HG03108 (cell line): ENCODE measurements around the gene ACSM4.
"Not testable (repeated sequence)": the region's sequence is repeated elsewhere in the genome, so short reads cannot be mapped to it uniquely, and the experiment has no call there.

ENCODE experiments used
- ATAC-seq: cut with Tn5 transposase; IDR thresholded peaks from one replicate; pipeline ENCODE4 v1.9.1; 2021; ENCODE audit warnings: moderate library complexity; ENCODE audit not compliant: unreplicated experiment

ACSM4 gene

GRCh38 chr12:7337790-7338189 lies 33.9 kb downstream of the ACSM4 start:
- not testable (repeated sequence) for ATAC-seq

DNA sequence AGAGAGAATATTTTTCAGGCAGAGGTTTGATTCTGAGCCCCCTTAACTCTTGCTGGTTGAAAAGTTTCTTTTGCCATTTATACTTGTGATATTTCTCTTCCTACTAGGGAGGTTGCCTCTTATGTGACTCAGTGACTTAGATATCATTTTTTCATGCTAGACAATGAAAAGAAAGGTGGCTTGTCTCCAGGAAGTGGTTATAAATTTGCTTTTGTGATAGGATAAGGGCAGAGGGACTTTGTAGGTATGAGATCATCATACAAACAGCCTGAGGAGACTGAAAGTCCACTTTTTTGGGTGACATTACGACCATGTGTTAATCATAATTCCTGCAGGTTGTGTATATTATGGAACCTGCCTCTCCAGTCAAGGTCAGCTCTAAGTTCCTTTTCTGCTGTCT lies 35.8 kb downstream of the ACSM4 start:
- no peak for ATAC-seq

- ATAC-seq, result no peak
These were observed 41.1 kb downstream of the ACSM4 start for GRCh38 chr12:7344833-7345606.

- ATAC-seq, result no peak
These were observed 42.8 kb downstream of the ACSM4 start for GRCh38 chr12:7346551-7347225.

DNA sequence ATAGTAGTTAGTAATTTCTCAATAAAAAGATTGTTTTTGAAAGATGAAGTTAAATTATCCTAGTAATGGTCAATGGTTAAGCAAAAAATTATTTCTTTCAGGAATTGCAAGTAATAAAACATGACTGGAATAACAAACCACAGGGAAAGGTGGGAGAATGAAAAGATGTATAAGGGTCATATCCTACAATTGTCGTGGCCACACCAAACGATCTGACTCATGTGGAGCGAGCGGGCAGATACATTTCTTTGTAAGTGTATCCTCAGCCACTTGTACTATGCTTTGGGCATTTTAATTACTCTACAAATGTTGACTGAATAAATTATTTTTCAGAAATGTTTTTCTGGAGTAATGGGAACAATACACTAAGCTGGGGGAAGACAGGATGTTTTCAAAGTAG lies 45.5 kb downstream of the ACSM4 start:
- ATAC-seq, result no peak

GRCh38 chr12:7351177-7351576 lies 47.3 kb downstream of the ACSM4 start:
- no peak for ATAC-seq

GRCh38 chr12:7352661-7353060 lies 48.8 kb downstream of the ACSM4 start:
- ATAC-seq, result no peak

GRCh38 chr12:7354529-7354928 lies 50.7 kb downstream of the ACSM4 start:
- ATAC-seq, result no peak

DNA sequence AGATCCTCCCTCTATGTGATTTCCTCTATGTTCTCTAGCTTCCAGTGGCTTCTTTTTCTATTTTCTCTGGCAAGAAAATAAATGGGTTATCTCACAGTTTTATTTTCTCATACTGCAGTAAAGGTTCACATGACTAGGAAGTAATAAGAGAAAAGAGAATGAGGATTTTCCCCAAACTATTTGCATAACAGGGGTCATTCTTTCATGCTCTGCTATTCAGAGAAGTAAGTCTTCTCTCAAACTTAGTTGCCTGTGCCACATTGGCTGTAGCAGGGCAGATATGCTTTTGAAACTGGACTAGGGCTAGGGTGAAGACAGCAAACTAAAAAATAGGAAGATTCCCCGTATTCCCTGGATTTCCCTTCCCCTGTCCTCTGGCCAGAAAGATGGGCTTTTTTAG lies 57.4 kb downstream of the ACSM4 start:
- ATAC-seq, result no peak

DNA sequence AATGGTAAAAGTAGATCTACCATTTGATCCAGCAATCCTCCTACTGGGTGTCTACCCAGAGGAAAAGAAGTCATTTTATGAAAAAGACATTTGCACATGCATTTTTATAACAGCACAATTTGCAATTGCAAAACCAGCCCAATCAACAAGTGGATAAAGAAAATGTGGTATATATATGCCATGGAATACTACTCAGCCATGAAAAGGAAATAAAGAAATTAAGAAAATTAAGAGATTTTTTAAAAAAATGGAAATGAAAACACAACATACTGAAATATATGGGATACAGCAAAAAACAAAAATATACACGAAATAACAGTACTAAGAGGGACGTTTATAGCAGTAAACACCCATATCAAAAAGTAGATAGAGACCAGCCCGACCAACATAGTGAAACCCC lies 58.9 kb downstream of the ACSM4 start:
- ATAC-seq, result no peak

- peak; percentile 35 for ATAC-seq
These were observed 65.4 kb downstream of the ACSM4 start for GRCh38 chr12:7369274-7369729.

GRCh38 chr12:7373226-7373625 lies 69.4 kb downstream of the ACSM4 start:
- ATAC-seq, result no peak

DNA sequence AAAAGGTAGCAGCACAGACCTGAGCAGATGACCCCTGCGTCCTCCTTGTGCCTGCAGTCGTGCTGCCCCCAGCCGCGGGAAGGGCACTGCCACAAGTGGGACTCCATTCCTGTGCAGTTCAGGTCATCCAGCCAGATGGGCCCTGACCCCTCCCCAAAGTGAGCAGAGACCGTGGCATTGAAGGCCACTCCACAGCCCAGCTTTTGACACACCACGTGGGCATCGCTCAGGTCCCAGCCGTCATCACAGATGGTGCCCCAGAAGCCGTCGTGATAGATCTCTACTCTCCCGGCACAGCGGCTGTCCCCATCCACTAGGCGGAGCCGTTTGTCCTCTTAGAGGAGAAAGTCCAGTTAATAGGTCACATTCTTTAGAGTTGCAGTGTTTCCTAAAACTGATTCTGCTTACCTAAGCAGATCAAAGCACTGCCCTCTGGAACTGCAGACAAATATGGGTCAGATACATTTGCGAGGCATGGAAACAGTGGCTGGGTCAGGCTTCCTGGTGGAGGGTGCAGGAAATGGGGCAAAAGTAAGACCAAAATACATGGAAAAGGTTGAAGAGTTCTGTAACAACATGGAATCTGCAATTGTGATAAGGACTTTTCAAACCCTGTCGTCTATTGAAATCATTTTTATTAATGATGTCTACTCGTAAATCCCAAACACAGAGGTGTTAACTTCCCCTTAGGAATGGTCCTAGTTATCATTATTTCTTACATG lies 70.7 kb downstream of the ACSM4 start:
- no peak for ATAC-seq

GRCh38 chr12:7375145-7375543 lies 71.3 kb downstream of the ACSM4 start:
- ATAC-seq, result no peak

- no peak for ATAC-seq
These were observed 72.3 kb downstream of the ACSM4 start for GRCh38 chr12:7376196-7376595.
